HG02973 (cell line): Measurements from ENCODE around the gene FN1.
"Not testable (repeated sequence)": the region's sequence is repeated elsewhere in the genome, so short reads cannot be mapped to it uniquely, and the experiment has no call there.

Source experiments
- ATAC-seq: cut with Tn5 transposase; IDR thresholded peaks from one replicate; pipeline ENCODE4 v1.9.1; 2021; ENCODE audit warnings: moderate library complexity; ENCODE audit not compliant: unreplicated experiment

Gene FN1

GRCh38 chr2:215409331-215410127 is 26.3 kb downstream of the FN1 start:
- ATAC-seq: no peak

- ATAC-seq: not testable (repeated sequence)
Observed at GRCh38 chr2:215408441-215408840, 27.4 kb downstream of the FN1 start.

GRCh38 chr2:215407590-215408264 is 28.1 kb downstream of the FN1 start:
- no peak for ATAC-seq

- ATAC-seq: no peak
Observed at GRCh38 chr2:215407061-215407460, 28.8 kb downstream of the FN1 start.

GRCh38 chr2:215405722-215406581 is 29.9 kb downstream of the FN1 start:
- ATAC-seq: no peak

- ATAC-seq: no peak
Observed at GRCh38 chr2:215404348-215405012, 31.4 kb downstream of the FN1 start.

- ATAC-seq: no peak
Observed at GRCh38 chr2:215403441-215404347, 32.2 kb downstream of the FN1 start.

GRCh38 chr2:215401896-215402379 is 33.9 kb downstream of the FN1 start:
- ATAC-seq: no peak

GRCh38 chr2:215399067-215399716 is 36.7 kb downstream of the FN1 start:
- ATAC-seq: no peak

- ATAC-seq: no peak
Observed at GRCh38 chr2:215397632-215398341, 38.1 kb downstream of the FN1 start.

- ATAC-seq: no peak
Observed at GRCh38 chr2:215396595-215397313, 39.1 kb downstream of the FN1 start.

- ATAC-seq: no peak
Observed at GRCh38 chr2:215395687-215396460, 40.0 kb downstream of the FN1 start.

- no peak for ATAC-seq
Observed at GRCh38 chr2:215394102-215394805, 41.6 kb downstream of the FN1 start.

GRCh38 chr2:215392687-215393270 is 43.1 kb downstream of the FN1 start:
- no peak for ATAC-seq

GRCh38 chr2:215392164-215392563 is 43.7 kb downstream of the FN1 start:
- no peak for ATAC-seq

- ATAC-seq: no peak
Observed at GRCh38 chr2:215391531-215391930, 44.3 kb downstream of the FN1 start.
